Left ventricle myocardium superior (tissue), 1 donor: Measurements from ENCODE around the gene TBRG4. TPM values are rescaled to one million over a fixed set of nuclear protein-coding genes. Genes with fewer than 3 reads are reported as not detected.

Source experiments
- total RNA-seq: library from RNA; stranded (reverse); fragmentation: NEBNext Ultra II Directional; extraction: Animal tissue kit (Norgen Biotek cat#: 25700); gene quantifications from one replicate; pipeline ENCODE4 v1.2.1, GENCODE V29; 2021
- donor health status: DM: no; HTN: yes; CAD: no; lungs with severe emphysema.

TBRG4 gene
- total RNA-seq, 1 donor from 2014 or later = 83.0 TPM

Other genes starting within 250 kb of the TBRG4 start
- 15.7 TPM for gene PURB, start 226.2 kb downstream of the TBRG4 start, total RNA-seq
- 1.3 TPM for gene MYO1G, start 132.7 kb downstream of the TBRG4 start, total RNA-seq
- 36.7 TPM for gene CCM2, start 111.5 kb downstream of the TBRG4 start, total RNA-seq
- 3.5 TPM for gene NACAD, start 22.7 kb downstream of the TBRG4 start, total RNA-seq
- 36.0 TPM for gene RAMP3, start 46.1 kb upstream of the TBRG4 start, total RNA-seq